Osteocyte (in vitro differentiated cells): Measurements from ENCODE around the gene C3orf22. TPM values are rescaled to one million over a fixed set of nuclear protein-coding genes. Genes with fewer than 3 reads are reported as not detected.

ENCODE experiments used
- DNase-seq: peaks from one replicate; pipeline ENCODE4 v3.0.0; 2021; ENCODE audit warnings: mixed read lengths; ENCODE audit not compliant: unreplicated experiment; ENCODE audit errors: extremely low spot score
- H3K27ac Mint-ChIP-seq: one replicate; pipeline ENCODE4 v1.8.0; 2021; ENCODE audit warnings: mild to moderate bottlenecking, mixed read lengths; ENCODE audit not compliant: unreplicated experiment
- H3K27me3 Mint-ChIP-seq: one replicate; pipeline ENCODE4 v1.8.0; 2021; ENCODE audit warnings: mixed read lengths; ENCODE audit not compliant: unreplicated experiment
- H3K36me3 Mint-ChIP-seq: one replicate; pipeline ENCODE4 v1.8.0; 2021; ENCODE audit warnings: mixed read lengths; ENCODE audit not compliant: unreplicated experiment
- H3K4me1 Mint-ChIP-seq: one replicate; pipeline ENCODE4 v1.8.0; 2021; ENCODE audit warnings: mixed read lengths; ENCODE audit not compliant: unreplicated experiment
- H3K4me3 Mint-ChIP-seq: one replicate; pipeline ENCODE4 v1.8.0; 2021; ENCODE audit warnings: mild to moderate bottlenecking, moderate library complexity, mixed read lengths; ENCODE audit not compliant: unreplicated experiment
- H3K9me3 Mint-ChIP-seq: one replicate; pipeline ENCODE4 v1.8.0; 2021; ENCODE audit warnings: mixed read lengths; ENCODE audit not compliant: unreplicated experiment
- CTCF ChIP-seq: fragments of 200-600 bp; sonication (generic); IDR thresholded peaks from 2 replicates; pipeline ENCODE4 v1.5.0; 2021; ENCODE audit warnings: antibody characterized with exemption, mild to moderate bottlenecking, moderate library complexity
- total RNA-seq: library from RNA; stranded (reverse); gene quantifications from 2 replicates; pipeline ENCODE4 v1.2.1, GENCODE V29; 2021

C3orf22 gene
- total RNA-seq, 1 donor from 2014 or later: not detected

- Mint-ChIP-seq H3K27ac (no peak overlapping the region), H3K36me3 (no peaks in the 10 kb centered on the region), H3K4me3 (no peak overlapping the region), H3K4me1 (peaks cover 6% of the 10 kb centered on the region), H3K27me3 (peaks cover 43% of the 10 kb centered on the region), H3K9me3 (no peaks in the 10 kb centered on the region)
- no peak for TF ChIP-seq CTCF
- no peak for DNase-seq
Measured at GRCh38 chr3:126533506-126533905, 25.2 kb downstream of the C3orf22 start.

DNA sequence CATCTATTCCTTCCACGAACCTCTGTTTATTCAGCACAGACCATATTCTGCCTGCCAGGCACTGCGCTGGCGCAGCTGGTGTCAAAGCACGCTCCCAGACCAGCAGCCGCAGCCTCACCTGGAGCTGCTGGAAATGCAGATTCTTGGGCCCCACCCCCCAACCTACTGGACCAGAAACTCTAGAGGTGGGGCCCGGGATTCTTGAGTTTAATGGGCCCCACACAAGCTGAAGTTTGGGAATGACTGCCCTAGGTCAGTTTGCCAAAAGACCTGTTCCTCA lies 27.7 kb downstream of the C3orf22 start:
- Mint-ChIP-seq H3K9me3 (no peaks in the 10 kb centered on the region), H3K36me3 (no peaks in the 10 kb centered on the region), H3K4me1 (peaks cover 5% of the 10 kb centered on the region), H3K27ac (no peak overlapping the region), H3K4me3 (no peak overlapping the region), H3K27me3 (peaks cover 39% of the 10 kb centered on the region)
- no peak for DNase-seq
- no peak for TF ChIP-seq CTCF

DNA sequence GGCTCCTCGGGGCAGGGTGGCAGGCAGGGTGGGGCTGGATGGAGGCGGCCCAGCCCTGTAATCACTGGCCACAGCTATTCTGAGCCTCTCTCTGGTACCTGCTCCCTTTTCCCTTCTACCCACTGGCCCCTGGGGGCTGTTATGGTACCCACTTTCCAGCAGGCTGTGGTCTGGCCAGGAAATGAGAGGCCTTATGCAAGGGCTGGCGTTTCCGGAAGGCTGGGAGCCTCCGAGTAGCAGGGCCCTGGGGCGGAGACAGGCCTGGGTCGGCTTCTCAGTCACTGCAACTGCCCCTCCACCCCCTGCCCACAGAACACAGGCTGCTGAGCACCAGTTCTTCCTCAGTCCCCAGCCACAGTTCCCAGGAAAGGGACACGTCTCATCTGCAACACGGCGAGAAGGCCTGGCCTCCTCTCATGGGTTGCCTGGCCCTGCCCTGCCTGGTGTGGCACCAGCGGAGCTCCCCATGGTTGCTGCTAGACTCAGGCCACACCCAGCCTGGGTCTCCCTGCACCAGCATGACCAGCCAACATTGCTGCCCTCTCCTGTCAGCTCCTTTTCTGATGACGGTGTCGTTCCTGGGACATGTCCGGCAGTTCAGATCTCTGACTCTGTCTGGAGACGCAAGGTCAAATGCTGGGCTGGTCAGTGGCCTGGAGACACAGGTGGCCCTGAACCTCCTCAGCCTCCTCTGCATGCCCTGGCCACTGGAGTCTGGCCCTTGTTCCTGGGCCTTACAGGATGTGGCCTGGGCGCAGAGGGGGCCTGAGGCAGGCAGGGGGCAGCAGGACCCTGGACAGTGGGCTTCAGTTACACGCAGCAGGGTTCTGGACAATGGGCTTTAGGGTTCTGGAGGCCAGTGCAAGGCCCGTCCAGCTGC lies 28.3 kb downstream of the C3orf22 start:
- no peak overlapping the region for H3K27ac Mint-ChIP-seq
- no peak for TF ChIP-seq CTCF
- H3K4me3 Mint-ChIP-seq: no peak overlapping the region
- peaks cover 5% of the 10 kb centered on the region for H3K4me1 Mint-ChIP-seq
- no peaks in the 10 kb centered on the region for H3K9me3 Mint-ChIP-seq
- H3K27me3 Mint-ChIP-seq: peaks cover 37% of the 10 kb centered on the region
- no peak for DNase-seq
- no peaks in the 10 kb centered on the region for H3K36me3 Mint-ChIP-seq

DNA sequence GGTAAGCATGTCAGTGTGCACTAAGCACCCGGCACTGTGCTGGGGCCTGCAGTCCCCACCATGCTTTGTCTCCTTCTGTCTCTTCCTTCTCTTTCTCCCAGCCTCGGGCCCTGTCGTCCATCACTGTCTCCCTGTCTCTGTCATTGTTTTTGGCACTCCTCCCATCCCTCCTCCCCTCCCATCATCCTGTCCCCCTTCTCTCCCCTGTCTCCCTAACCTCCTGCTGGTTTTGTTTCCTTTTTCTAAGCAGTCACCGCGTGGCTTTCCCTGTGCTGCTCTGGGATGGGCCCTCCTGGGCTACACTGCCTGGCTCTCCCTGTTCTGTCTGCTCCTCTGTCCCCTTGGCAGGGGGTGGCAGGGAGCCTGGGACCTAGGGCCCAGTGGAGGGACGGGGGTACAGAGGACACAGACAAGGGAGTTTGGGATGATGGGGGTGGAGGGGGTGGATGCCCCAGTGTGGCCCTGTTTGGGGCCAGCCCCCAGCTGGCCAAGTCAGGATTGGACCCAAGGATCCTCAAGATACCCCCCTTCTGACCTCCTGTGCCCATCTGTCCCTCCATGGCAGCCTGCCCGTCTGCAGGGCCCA lies 29.1 kb downstream of the C3orf22 start:
- no peak for TF ChIP-seq CTCF
- peaks cover 30% of the 10 kb centered on the region for H3K27me3 Mint-ChIP-seq
- H3K36me3 Mint-ChIP-seq: no peaks in the 10 kb centered on the region
- no peak overlapping the region for H3K27ac Mint-ChIP-seq
- H3K4me1 Mint-ChIP-seq: peaks cover 5% of the 10 kb centered on the region
- DNase-seq: no peak
- H3K9me3 Mint-ChIP-seq: no peaks in the 10 kb centered on the region
- no peak overlapping the region for H3K4me3 Mint-ChIP-seq

DNA sequence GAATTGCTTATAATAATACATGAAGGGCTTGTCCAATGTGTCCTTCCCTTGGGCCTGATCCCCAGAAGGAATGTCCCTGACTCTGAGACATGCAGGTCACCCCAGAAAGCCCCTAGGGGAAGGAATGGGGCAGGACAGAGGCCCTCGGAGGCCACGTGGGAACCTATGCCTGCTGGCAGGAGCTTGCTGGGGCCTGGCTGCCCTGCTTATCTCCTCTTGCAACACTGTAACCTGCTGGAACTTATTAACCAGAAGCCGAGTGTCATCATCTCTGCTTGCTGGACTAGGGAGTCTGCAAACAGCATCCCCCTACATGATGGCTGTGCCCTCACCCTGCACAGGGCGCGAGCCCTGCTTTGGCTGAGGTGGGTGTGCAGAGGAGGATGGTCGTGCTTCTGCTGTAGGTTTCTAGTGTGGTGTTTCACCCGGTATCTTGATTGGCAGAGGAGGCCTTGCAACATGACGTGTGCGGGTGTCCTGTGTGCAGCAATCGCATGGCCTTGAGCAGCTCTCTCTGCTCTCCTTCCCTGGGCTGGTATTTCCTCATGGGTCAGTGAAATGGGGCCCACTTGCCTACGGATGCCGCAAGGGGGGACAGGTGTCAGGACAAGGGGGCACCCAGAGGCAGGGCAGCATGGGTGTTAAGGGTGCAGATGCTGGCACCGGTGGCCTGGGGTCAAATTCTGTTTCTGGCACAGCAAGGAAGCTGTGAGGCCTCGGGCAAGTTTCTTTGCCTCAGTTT lies 29.8 kb downstream of the C3orf22 start:
- no peak for DNase-seq
- Mint-ChIP-seq H3K36me3 (no peaks in the 10 kb centered on the region), H3K4me3 (no peak overlapping the region), H3K27me3 (peaks cover 23% of the 10 kb centered on the region), H3K9me3 (no peaks in the 10 kb centered on the region), H3K27ac (no peak overlapping the region), H3K4me1 (peaks cover 5% of the 10 kb centered on the region)
- no peak for TF ChIP-seq CTCF
